ENCODE measurements around the gene RARS2.
"Not testable (repeated sequence)": the region's sequence is repeated elsewhere in the genome, so short reads cannot be mapped to it uniquely, and the experiment has no call there.

RARS2 gene

GRCh38 chr6:87501809-87502572 is 87.8 kb downstream of the RARS2 start:
- DNase-seq (ENCODE audit: low read depth in 2 of 2), result no peak

- DNase-seq (ENCODE audit: low read depth in 2 of 2), result no peak
Measured at GRCh38 chr6:87498048-87498447, 91.7 kb downstream of the RARS2 start.

GRCh38 chr6:87494761-87495422 is 94.9 kb downstream of the RARS2 start:
- no peak for DNase-seq (ENCODE audit: low read depth in 2 of 2)

GRCh38 chr6:87489326-87489725 is 100.5 kb downstream of the RARS2 start:
- not testable (repeated sequence) for DNase-seq (ENCODE audit: low read depth in 2 of 2)

GRCh38 chr6:87487555-87487954 is 102.2 kb downstream of the RARS2 start:
- DNase-seq (ENCODE audit: low read depth in 2 of 2), result no peak

GRCh38 chr6:87484491-87484890 is 105.3 kb downstream of the RARS2 start:
- no peak for DNase-seq (ENCODE audit: low read depth in 2 of 2)

- no peak for DNase-seq (ENCODE audit: low read depth in 2 of 2)
Measured at GRCh38 chr6:87483929-87484328, 105.9 kb downstream of the RARS2 start.

- DNase-seq (ENCODE audit: low read depth in 2 of 2), result no peak
Measured at GRCh38 chr6:87482366-87482765, 107.4 kb downstream of the RARS2 start.

- DNase-seq (ENCODE audit: low read depth in 2 of 2), result no peak
Measured at GRCh38 chr6:87481931-87482330, 107.9 kb downstream of the RARS2 start.

GRCh38 chr6:87473419-87473903 is 116.3 kb downstream of the RARS2 start:
- peak in 1 of 2 donors; percentile 38 for DNase-seq (ENCODE audit: low read depth in 2 of 2)

GRCh38 chr6:87472525-87473418 is 117.0 kb downstream of the RARS2 start, which contains the start of gene SLC35A1:
SLC35A1 (plus strand) TSS chr6:87472974; CDS start chr6:87473004, 30 bp downstream.
- DNase-seq (ENCODE audit: low read depth in 2 of 2), result peak; percentile 73 to 76

- DNase-seq (ENCODE audit: low read depth in 2 of 2), result no peak
Measured at GRCh38 chr6:87465051-87465450, 124.7 kb downstream of the RARS2 start.
